Adrenal gland (tissue), 12 donors: Measurements from ENCODE around the gene SLC27A2. TPM values are rescaled to one million over a fixed set of nuclear protein-coding genes. Genes with fewer than 3 reads are reported as not detected.

Source experiments
- DNase-seq, 7 donors: peaks; one replicate each; pipeline ENCODE4 v3.0.0-alpha.2; 2019 to 2020
- H3K27ac ChIP-seq, 5 donors: fragments of 200-600 bp; sonication (generic) in 4 of 5; 1 replicate in 3 of 5; 2 replicates in 2 of 5; pipeline versions ENCODE4 v1.5.1 to v1.8.0; 2016 to 2020; ENCODE audit warnings: mild to moderate bottlenecking in 1 of 5
- H3K27me3 ChIP-seq: fragments of 200-600 bp; 2 replicates; pipeline ENCODE4 v1.8.0; 2021
- H3K36me3 ChIP-seq, 2 donors: fragments of 200-600 bp; replicated peaks in 1 of 2; 1 replicate in 1 of 2; 2 replicates in 1 of 2; pipeline versions ENCODE4 v1.5.1 to v1.8.0; 2018 to 2022
- H3K4me1 ChIP-seq, 2 donors: fragments of 200-600 bp; replicated peaks in 1 of 2; 1 replicate in 1 of 2; 2 replicates in 1 of 2; pipeline versions ENCODE4 v1.5.1 to v1.8.0; 2018 to 2021
- H3K4me3 ChIP-seq, 4 donors: fragments of 200-600 bp; sonication (generic) in 3 of 4; one replicate each; pipeline ENCODE4 v1.5.1; 2016 to 2018
- H3K9me3 ChIP-seq, 3 donors: fragments of 200-600 bp; sonication (generic) in 1 of 3; replicated peaks in 1 of 3; 1 replicate in 2 of 3; 2 replicates in 1 of 3; pipeline versions ENCODE4 v1.5.1 to v1.8.0; 2016 to 2021
- POLR2A ChIP-seq, 2 donors: fragments of 450-650 bp; IDR thresholded peaks; one replicate each; pipeline ENCODE4 v1.6.1; 2017; ENCODE audit warnings: antibody characterized with exemption in 2 of 2, mild to moderate bottlenecking in 2 of 2, moderate library complexity in 1 of 2
- WGBS, 4 donors: extraction: QIAGEN DNeasy Blood & Tissue Kit in 2 of 4; methylation state at CpG; one replicate each; pipeline versions ENCODE4 v1.1.5 to v1.1.7; 2013 to 2017; 5-methylcytosine and 5-hydroxymethylcytosine counted together
- intact Hi-C, 2 donors: fragments of 100-400 bp; cut with DNase I; formaldehyde crosslinking; loops; one replicate each; pipeline versions ENCODE4 v1.14.1 to v1.15.0; 2022 to 2023
- polyA plus RNA-seq, 3 donors: library from polyadenylated mRNA; stranded (reverse); fragments of 200-250 nt in 2 of 3; fragments of 350-450 nt in 1 of 3; fragmentation: Illumina TruSeq in 1 of 3; extraction: RNeasy Lipid Tissue Mini Kit (QIAGEN cat#74804) in 1 of 3; gene quantifications; one replicate each; pipeline ENCODE4 v1.2.3, GENCODE V29; 2013 to 2014
- total RNA-seq, 9 donors: library from RNA; depleted of rRNA in 4 of 9; stranded (reverse); fragments of >200 nt in 4 of 9; fragments of 120-200 nt in 1 of 9; fragmentation: NEBNext Ultra II Directional in 1 of 9; extraction: Animal tissue kit (Norgen Biotek cat#: 25700) in 1 of 9; gene quantifications; one replicate each; pipeline versions ENCODE4 v1.1.0 to v1.2.4, GENCODE V29; 2013 to 2023
- TF ChIP-seq, protein P1 (sequence below), 6 experiments: fragments of 450-650 bp in 4 of 6; fragments of 200-600 bp in 2 of 6; sonication (generic) in 1 of 6; IDR thresholded peaks; 1 replicate in 5 of 6; 2 replicates in 1 of 6; pipeline versions ENCODE4 v1.5.1 to v1.8.0; 2016 to 2021; ENCODE audit warnings: antibody characterized with exemption in 6 of 6, mild to moderate bottlenecking in 2 of 6, moderate library complexity in 1 of 6
- donor health status: healthy with polysubstance abuse.
- donor health status: Bipolar disorder and iron deficiency.
- donor health status: DM: yes; HTN: yes; CAD: no.
- donor health status: DM: no; HTN: no; CAD: no.
- donor health status: DM: no; HTN: no; CAD: no.
- donor health status: DM: yes; HTN: yes; CAD: no.

Gene SLC27A2
- total and polyA plus RNA-seq, 12 donors, result 0.22 to 49.5 (median 22.5) TPM

DNA sequence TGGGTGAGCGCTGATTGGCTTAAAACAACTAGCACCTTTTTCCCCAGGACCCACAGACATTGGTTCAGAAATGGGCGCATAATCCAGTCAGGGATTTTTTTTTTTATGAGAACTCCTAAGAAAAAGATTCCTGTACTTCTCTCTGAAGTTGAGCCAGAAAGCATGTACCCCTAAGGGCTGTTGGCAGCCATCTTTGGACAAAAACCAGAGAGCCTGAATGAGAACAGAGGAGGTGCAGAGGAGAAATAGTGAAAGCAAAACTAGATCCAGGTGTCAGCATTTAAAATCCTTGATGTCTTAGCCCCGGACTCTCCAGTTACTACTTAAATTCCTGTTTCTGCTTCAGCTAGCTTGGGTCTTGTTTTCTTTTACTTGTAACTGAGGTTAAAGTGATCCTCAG lies 1.9 kb upstream of the SLC27A2 start:
- 82 to 94% (median 90%) methylated on average over 3 of the region's 3 CpGs for WGBS, 4 donors
- H3K36me3 ChIP-seq, result no peaks in the 10 kb centered on the region
- H3K27ac ChIP-seq, result no peak overlapping the region
- no peak for DNase-seq
- H3K4me3 ChIP-seq, result no peak overlapping the region
- intact Hi-C loops, result loop anchor here in 1 of 2 donors (10.0 kb wide), 1 partner anchor 145 kb away; no protein-coding TSS in a partner anchor
- H3K4me1 ChIP-seq, result peaks cover 7 to 11% of the 10 kb centered on the region in 2 donors
- peaks cover 8% of the 10 kb centered on the region for H3K27me3 ChIP-seq
- no peaks in the 10 kb centered on the region for H3K9me3 ChIP-seq
- no peak for TF ChIP-seq POLR2A (IDR thresholded peaks at IDR 0.05)
- TF ChIP-seq, protein P1, sequence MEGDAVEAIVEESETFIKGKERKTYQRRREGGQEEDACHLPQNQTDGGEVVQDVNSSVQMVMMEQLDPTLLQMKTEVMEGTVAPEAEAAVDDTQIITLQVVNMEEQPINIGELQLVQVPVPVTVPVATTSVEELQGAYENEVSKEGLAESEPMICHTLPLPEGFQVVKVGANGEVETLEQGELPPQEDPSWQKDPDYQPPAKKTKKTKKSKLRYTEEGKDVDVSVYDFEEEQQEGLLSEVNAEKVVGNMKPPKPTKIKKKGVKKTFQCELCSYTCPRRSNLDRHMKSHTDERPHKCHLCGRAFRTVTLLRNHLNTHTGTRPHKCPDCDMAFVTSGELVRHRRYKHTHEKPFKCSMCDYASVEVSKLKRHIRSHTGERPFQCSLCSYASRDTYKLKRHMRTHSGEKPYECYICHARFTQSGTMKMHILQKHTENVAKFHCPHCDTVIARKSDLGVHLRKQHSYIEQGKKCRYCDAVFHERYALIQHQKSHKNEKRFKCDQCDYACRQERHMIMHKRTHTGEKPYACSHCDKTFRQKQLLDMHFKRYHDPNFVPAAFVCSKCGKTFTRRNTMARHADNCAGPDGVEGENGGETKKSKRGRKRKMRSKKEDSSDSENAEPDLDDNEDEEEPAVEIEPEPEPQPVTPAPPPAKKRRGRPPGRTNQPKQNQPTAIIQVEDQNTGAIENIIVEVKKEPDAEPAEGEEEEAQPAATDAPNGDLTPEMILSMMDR (IDR thresholded peaks at IDR 0.05), result no peak

DNA sequence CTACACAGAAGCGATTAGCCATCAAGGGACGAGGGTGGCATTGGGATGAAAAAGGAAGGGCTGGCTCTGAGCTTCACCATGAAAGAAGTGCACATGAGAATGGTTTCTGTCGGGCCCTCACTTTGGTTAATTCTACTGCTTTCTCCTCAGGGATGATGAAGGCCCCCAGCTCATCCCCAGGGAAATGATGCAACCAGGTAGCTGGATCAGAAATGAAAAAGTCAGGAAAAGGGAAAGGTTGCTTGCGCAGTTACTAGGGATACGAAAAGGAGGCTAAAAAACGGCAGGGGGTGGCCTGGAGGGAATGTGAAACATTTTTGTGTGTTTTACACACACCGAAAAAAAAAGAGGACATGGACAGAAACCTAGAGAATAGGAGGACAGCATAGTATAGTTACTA lies 1.4 kb upstream of the SLC27A2 start:
- H3K27me3 ChIP-seq, result peaks cover 8% of the 10 kb centered on the region
- H3K27ac ChIP-seq, result no peak overlapping the region
- TF ChIP-seq POLR2A (IDR thresholded peaks at IDR 0.05), result no peak
- TF ChIP-seq, protein P1 (IDR thresholded peaks at IDR 0.05), result no peak
- intact Hi-C loops, result loop anchor here in 1 of 2 donors (10.0 kb wide), 1 partner anchor 144 kb away; no protein-coding TSS in a partner anchor
- H3K9me3 ChIP-seq, result no peaks in the 10 kb centered on the region
- H3K4me1 ChIP-seq, result peaks cover 7 to 11% of the 10 kb centered on the region in 2 donors
- no peak overlapping the region for H3K4me3 ChIP-seq
- DNase-seq, result no peak
- WGBS, 4 donors, result 74 to 90% (median 85%) methylated on average over 7 of the region's 7 CpGs
- no peaks in the 10 kb centered on the region for H3K36me3 ChIP-seq

DNA sequence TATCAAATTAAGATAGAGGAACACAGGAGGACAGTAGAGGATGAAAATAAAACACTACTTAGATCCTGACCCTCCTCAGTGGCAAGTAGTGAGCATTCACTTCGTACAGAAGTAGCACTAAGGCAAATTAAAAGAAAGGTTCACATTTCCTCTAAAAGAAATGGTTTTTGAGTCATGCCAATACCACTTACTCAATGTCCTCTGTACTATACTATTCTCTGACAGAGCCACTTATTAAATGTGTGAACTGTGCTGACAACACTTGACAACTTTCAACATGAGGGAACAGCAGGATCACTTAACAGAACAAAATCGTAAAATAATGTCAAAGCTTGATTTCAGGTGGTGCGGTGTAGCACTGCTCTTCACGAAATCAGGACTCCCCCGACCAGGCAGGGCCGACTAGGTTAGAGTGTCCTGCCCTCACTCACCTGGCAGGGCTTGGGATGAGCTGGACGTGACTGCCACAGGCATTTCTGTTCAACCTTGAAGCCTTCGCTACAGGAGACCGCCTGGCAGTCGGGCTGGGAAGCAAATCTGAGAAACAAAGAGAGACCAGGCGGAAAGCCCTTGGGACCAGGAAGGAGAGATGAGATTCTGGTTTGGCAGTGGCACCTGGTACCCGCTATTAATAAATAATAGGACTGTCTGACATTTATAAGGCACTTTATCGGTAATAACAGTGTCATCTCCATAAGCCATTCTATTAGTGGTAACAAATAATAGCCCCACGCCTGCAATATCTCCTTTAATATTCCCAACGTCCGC lies 611 bp upstream of the SLC27A2 start:
- Histone ChIP-seq H3K4me3 (peak overlapping the region in 1 of 4 donors; percentile 64), H3K27ac (no peak overlapping the region)
- WGBS, 4 donors, result 45 to 50% (median 46%) methylated on average over 16 of the region's 16 CpGs

DNA sequence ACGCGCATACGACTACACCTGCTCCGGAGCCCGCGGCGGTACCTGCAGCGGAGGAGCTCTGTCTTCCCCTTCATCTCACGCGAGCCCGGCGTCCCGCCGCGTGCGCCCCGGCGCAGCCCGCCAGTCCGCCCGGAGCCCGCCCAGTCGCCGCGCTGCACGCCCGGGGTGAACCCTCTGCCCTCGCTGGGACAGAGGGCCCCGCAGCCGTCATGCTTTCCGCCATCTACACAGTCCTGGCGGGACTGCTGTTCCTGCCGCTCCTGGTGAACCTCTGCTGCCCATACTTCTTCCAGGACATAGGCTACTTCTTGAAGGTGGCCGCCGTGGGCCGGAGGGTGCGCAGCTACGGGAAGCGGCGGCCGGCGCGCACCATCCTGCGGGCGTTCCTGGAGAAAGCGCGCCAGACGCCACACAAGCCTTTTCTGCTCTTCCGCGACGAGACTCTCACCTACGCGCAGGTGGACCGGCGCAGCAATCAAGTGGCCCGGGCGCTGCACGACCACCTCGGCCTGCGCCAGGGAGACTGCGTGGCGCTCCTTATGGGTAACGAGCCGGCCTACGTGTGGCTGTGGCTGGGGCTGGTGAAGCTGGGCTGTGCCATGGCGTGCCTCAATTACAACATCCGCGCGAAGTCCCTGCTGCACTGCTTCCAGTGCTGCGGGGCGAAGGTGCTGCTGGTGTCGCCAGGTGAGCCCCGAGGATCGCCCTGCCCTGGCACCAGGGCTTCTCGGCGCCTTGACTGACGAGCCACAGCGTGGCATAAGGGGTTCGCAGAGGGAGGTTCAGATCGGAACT lies 420 bp downstream of the SLC27A2 start:
- 1 to 28% (median 5%) methylated on average over 5 to 80 of the region's 80 CpGs for WGBS, 4 donors
- peaks cover 8% of the 10 kb centered on the region for H3K27me3 ChIP-seq
- H3K27ac ChIP-seq, result no peak overlapping the region
- TF ChIP-seq, protein P1 (IDR thresholded peaks at IDR 0.05), result no peak
- no peak for TF ChIP-seq POLR2A (IDR thresholded peaks at IDR 0.05)
- DNase-seq, result peak in 3 of 7 donors; percentile 20 to 30 (median 26)
- peak overlapping the region in 3 of 4 donors; percentile 25 to 64 (median 33) for H3K4me3 ChIP-seq
- no peaks in the 10 kb centered on the region for H3K9me3 ChIP-seq
- intact Hi-C loops, result loop anchor here in 1 of 2 donors (10.0 kb wide), 1 partner anchor 142 kb away; no protein-coding TSS in a partner anchor
- H3K4me1 ChIP-seq, result peaks cover 7 to 11% of the 10 kb centered on the region in 2 donors
- H3K36me3 ChIP-seq, result no peaks in the 10 kb centered on the region

More for the DNA sequence above, 611 bp upstream of the SLC27A2 start:
- intact Hi-C loops, result loop anchor here in 1 of 2 donors (10.0 kb wide), 1 partner anchor 143 kb away; no protein-coding TSS in a partner anchor
- no peak for DNase-seq
- H3K36me3 ChIP-seq, result no peaks in the 10 kb centered on the region
- TF ChIP-seq POLR2A (IDR thresholded peaks at IDR 0.05), result no peak
- peaks cover 8% of the 10 kb centered on the region for H3K27me3 ChIP-seq
- H3K4me1 ChIP-seq, result peaks cover 7 to 11% of the 10 kb centered on the region in 2 donors
- H3K9me3 ChIP-seq, result no peaks in the 10 kb centered on the region
